HCT116 (cell line): ENCODE measurements around the gene C2orf92.

Experiments
- CEBPB ChIP-seq: IDR thresholded peaks from 2 replicates; pipeline ENCODE4 v1.6.1; 2012; ENCODE audit warnings: low read depth
- EGR1 ChIP-seq: IDR thresholded peaks from 2 replicates; pipeline ENCODE4 v1.6.1; 2012; ENCODE audit warnings: low read depth
- EZH2 ChIP-seq: fragments of 200-600 bp; sonication (generic); IDR thresholded peaks from 2 replicates; pipeline ENCODE4 v1.6.1; 2017; ENCODE audit warnings: antibody characterized with exemption, mixed run types
- EZH2phosphoT487 ChIP-seq: fragments of 200-600 bp; IDR thresholded peaks from 2 replicates; pipeline ENCODE4 v1.6.1; 2018; ENCODE audit warnings: antibody characterized with exemption, borderline replicate concordance
- JUND ChIP-seq: IDR thresholded peaks from 2 replicates; pipeline ENCODE4 v1.6.1; 2012
- POLR2A ChIP-seq: IDR thresholded peaks from 2 replicates; pipeline ENCODE4 v1.7.0; 2011; ENCODE audit warnings: borderline replicate concordance; ENCODE audit not compliant: insufficient read depth, insufficient read length; ENCODE audit errors: extremely low read depth
- SIN3A ChIP-seq: IDR thresholded peaks from 2 replicates; pipeline ENCODE4 v1.6.1; 2012; ENCODE audit warnings: low read depth
- SP1 ChIP-seq: IDR thresholded peaks from 2 replicates; pipeline ENCODE4 v1.6.1; 2012; ENCODE audit warnings: low read depth
- YY1 ChIP-seq: IDR thresholded peaks from 2 replicates; pipeline ENCODE4 v1.6.1; 2011; ENCODE audit warnings: low read length, low read depth, moderate library complexity, mild to moderate bottlenecking; ENCODE audit not compliant: insufficient replicate concordance; ENCODE audit errors: extremely low read depth
- ZFX ChIP-seq: fragments of 450-650 bp; IDR thresholded peaks from 2 replicates; pipeline ENCODE4 v1.6.1; 2017
- ZNF274 ChIP-seq: fragments of 200-500 bp; sonication (Bioruptor generic); IDR thresholded peaks from 2 replicates; pipeline ENCODE4 v1.6.1; 2014; ENCODE audit warnings: mild to moderate bottlenecking, low read depth, low read length, inconsistent platforms
- TF ChIP-seq, protein P1 (sequence below), 3 experiments: fragments of 200-600 bp in 1 of 3; sonication (generic) in 1 of 3; IDR thresholded peaks in 2 of 3; conservative IDR thresholded peaks in 1 of 3; 2 replicates each; pipeline ENCODE4 v1.5.1; 2012 to 2017; ENCODE audit warnings: low read depth in 2 of 3, low read length in 2 of 3, antibody characterized with exemption in 1 of 3, borderline replicate concordance in 1 of 3, control low read depth in 1 of 3, mild to moderate bottlenecking in 1 of 3, mixed read lengths in 1 of 3, mixed run types in 1 of 3, moderate library complexity in 1 of 3; ENCODE audit not compliant: insufficient read depth in 1 of 3
- TF ChIP-seq, protein P2 (sequence below): IDR thresholded peaks from 2 replicates; pipeline ENCODE4 v1.6.1; 2012; ENCODE audit warnings: low read depth
- TF ChIP-seq, protein P3 (sequence below): IDR thresholded peaks from 2 replicates; pipeline ENCODE4 v1.6.1; 2011; ENCODE audit warnings: mild to moderate bottlenecking, low read length, moderate library complexity; ENCODE audit not compliant: insufficient replicate concordance; ENCODE audit errors: extremely low read depth

DNA sequence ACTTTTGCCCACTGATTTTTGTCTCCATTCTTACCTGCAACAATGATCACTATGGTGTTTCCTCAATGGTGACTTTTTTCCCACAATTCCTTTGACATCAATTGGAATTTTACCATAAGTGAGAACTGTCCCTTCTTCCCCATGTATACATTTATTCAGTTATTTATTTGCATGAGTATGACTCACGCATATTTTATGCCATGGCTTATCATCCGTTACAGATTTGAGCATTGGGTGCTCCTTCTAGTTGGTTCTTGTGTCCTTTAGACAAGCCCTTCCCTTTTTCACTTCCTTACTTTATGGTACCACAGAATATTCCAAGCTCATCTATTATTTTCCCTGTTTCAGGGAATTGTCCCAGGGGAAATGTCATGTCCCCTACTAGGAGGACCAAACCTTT lies 16.0 kb upstream of the C2orf92 start:
- TF ChIP-seq, protein P1, sequence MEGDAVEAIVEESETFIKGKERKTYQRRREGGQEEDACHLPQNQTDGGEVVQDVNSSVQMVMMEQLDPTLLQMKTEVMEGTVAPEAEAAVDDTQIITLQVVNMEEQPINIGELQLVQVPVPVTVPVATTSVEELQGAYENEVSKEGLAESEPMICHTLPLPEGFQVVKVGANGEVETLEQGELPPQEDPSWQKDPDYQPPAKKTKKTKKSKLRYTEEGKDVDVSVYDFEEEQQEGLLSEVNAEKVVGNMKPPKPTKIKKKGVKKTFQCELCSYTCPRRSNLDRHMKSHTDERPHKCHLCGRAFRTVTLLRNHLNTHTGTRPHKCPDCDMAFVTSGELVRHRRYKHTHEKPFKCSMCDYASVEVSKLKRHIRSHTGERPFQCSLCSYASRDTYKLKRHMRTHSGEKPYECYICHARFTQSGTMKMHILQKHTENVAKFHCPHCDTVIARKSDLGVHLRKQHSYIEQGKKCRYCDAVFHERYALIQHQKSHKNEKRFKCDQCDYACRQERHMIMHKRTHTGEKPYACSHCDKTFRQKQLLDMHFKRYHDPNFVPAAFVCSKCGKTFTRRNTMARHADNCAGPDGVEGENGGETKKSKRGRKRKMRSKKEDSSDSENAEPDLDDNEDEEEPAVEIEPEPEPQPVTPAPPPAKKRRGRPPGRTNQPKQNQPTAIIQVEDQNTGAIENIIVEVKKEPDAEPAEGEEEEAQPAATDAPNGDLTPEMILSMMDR (IDR thresholded peaks at IDR 0.05 in 2 of 3, conservative IDR thresholded peaks at IDR 0.05 in 1 of 3; ENCODE audit: borderline replicate concordance in 1 of 3, insufficient read depth in 1 of 3, low read depth in 2 of 3, low read length in 2 of 3): no peak
- TF ChIP-seq POLR2A (no peak), JUND (no peak), EZH2 (no peak), YY1 (no peak), CEBPB (no peak), ZFX (no peak), SIN3A (no peak), EZH2phosphoT487 (no peak), SP1 (no peak), EGR1 (no peak), ZNF274 (no peak)
- TF ChIP-seq, protein P2, sequence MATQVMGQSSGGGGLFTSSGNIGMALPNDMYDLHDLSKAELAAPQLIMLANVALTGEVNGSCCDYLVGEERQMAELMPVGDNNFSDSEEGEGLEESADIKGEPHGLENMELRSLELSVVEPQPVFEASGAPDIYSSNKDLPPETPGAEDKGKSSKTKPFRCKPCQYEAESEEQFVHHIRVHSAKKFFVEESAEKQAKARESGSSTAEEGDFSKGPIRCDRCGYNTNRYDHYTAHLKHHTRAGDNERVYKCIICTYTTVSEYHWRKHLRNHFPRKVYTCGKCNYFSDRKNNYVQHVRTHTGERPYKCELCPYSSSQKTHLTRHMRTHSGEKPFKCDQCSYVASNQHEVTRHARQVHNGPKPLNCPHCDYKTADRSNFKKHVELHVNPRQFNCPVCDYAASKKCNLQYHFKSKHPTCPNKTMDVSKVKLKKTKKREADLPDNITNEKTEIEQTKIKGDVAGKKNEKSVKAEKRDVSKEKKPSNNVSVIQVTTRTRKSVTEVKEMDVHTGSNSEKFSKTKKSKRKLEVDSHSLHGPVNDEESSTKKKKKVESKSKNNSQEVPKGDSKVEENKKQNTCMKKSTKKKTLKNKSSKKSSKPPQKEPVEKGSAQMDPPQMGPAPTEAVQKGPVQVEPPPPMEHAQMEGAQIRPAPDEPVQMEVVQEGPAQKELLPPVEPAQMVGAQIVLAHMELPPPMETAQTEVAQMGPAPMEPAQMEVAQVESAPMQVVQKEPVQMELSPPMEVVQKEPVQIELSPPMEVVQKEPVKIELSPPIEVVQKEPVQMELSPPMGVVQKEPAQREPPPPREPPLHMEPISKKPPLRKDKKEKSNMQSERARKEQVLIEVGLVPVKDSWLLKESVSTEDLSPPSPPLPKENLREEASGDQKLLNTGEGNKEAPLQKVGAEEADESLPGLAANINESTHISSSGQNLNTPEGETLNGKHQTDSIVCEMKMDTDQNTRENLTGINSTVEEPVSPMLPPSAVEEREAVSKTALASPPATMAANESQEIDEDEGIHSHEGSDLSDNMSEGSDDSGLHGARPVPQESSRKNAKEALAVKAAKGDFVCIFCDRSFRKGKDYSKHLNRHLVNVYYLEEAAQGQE: no peak
- TF ChIP-seq, protein P3, sequence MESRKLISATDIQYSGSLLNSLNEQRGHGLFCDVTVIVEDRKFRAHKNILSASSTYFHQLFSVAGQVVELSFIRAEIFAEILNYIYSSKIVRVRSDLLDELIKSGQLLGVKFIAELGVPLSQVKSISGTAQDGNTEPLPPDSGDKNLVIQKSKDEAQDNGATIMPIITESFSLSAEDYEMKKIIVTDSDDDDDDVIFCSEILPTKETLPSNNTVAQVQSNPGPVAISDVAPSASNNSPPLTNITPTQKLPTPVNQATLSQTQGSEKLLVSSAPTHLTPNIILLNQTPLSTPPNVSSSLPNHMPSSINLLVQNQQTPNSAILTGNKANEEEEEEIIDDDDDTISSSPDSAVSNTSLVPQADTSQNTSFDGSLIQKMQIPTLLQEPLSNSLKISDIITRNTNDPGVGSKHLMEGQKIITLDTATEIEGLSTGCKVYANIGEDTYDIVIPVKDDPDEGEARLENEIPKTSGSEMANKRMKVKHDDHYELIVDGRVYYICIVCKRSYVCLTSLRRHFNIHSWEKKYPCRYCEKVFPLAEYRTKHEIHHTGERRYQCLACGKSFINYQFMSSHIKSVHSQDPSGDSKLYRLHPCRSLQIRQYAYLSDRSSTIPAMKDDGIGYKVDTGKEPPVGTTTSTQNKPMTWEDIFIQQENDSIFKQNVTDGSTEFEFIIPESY: no peak
